ENCODE results near the gene BRSK2.

Gene BRSK2

DNA sequence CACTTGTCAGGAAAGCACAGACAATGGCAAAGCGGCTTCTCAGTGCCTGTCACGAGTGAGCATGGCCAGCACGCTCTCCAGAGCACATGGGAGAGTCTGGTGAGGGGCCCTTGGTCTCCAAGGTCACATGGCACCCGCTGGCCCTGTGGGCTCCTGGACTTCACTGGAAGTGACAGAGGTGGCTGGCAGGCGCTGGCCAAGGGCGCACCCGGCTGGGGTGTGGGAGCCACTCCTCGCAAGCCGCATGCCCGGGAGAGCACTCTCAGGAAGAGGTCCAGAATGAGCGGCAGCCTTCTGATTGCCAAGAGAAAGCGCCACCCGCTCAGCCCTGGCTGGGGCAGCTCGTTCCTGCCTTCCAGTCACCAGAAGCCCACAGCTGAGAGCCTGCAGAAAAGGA, 114.0 kb downstream of the BRSK2 start:
- TF ChIP-seq, protein P1, sequence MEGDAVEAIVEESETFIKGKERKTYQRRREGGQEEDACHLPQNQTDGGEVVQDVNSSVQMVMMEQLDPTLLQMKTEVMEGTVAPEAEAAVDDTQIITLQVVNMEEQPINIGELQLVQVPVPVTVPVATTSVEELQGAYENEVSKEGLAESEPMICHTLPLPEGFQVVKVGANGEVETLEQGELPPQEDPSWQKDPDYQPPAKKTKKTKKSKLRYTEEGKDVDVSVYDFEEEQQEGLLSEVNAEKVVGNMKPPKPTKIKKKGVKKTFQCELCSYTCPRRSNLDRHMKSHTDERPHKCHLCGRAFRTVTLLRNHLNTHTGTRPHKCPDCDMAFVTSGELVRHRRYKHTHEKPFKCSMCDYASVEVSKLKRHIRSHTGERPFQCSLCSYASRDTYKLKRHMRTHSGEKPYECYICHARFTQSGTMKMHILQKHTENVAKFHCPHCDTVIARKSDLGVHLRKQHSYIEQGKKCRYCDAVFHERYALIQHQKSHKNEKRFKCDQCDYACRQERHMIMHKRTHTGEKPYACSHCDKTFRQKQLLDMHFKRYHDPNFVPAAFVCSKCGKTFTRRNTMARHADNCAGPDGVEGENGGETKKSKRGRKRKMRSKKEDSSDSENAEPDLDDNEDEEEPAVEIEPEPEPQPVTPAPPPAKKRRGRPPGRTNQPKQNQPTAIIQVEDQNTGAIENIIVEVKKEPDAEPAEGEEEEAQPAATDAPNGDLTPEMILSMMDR (IDR thresholded peaks at IDR 0.05; ENCODE audit: low read depth, low read length, missing control alignments) = no peak

GRCh38 chr11:1504138-1504537, 114.4 kb downstream of the BRSK2 start:
- DNase-seq (ENCODE audit: low read depth) = no peak
- TF ChIP-seq, protein P1 (IDR thresholded peaks at IDR 0.05; ENCODE audit: low read depth, low read length, missing control alignments) = no peak
- H3K4me3 ChIP-seq (ENCODE audit: low read depth, low read length) = no peak overlapping the region

More for the DNA sequence above, 114.0 kb downstream of the BRSK2 start:
- no peak for DNase-seq (ENCODE audit: low read depth)
- H3K4me3 ChIP-seq (ENCODE audit: low read depth, low read length) = no peak overlapping the region

DNA sequence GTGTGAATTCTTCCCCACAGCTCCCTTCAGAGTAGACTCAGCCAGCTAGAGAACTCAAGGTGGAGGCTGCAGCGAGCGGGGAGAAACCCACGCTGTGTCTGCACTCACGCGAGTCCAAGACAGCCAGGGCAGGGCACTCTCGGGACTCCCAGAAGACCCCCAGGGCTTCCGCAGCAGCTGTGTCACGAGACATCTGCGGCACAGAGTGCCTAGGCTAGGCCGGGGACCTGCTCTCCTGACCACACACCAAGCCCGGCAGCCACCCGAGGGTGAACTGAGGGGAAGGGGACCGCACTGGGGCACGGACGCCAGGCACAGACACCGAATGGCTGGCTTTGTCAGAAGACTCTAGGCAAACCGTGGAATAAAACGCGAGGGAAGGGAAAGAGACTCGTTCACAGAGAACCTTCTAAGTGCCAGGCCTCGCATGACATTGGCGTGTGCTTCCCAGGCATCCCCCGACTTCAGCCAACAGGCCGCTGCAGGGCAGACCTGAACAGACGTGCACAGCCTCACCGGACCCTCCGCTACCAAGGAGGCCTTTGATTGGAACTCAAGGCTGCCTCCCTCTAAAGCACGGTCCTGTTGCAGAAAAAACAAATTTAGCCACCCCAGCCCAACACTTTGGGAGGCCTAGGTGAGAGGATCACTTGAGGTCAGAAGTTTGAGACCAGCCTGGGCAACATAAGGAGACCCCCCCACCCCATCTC, 115.0 kb downstream of the BRSK2 start:
- H3K4me3 ChIP-seq (ENCODE audit: low read depth, low read length) = no peak overlapping the region
- DNase-seq (ENCODE audit: low read depth) = no peak
- TF ChIP-seq, protein P1 (IDR thresholded peaks at IDR 0.05; ENCODE audit: low read depth, low read length, missing control alignments) = no peak

DNA sequence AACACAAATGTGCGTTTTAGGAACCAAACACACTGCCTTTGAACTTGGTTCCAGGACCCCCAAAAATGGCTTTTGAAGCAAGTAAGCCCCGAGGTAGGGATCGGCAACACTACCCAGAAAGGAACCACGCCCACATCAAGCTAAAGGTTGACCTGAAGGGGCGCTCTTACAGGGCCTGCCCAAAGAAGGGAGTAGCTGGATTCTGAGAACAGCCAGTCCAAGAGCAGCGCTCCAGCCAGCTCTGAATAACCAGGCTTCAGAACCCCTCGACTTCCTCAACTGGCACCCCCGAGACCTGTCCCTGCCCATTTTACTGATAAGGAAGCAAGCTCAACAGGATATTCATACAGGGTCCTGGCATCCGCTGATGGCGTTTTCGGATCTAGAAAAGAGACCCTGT, 115.7 kb downstream of the BRSK2 start:
- TF ChIP-seq, protein P1 (IDR thresholded peaks at IDR 0.05; ENCODE audit: low read depth, low read length, missing control alignments) = peak; percentile 41
- no peak overlapping the region for H3K4me3 ChIP-seq (ENCODE audit: low read depth, low read length)
- no peak for DNase-seq (ENCODE audit: low read depth)

DNA sequence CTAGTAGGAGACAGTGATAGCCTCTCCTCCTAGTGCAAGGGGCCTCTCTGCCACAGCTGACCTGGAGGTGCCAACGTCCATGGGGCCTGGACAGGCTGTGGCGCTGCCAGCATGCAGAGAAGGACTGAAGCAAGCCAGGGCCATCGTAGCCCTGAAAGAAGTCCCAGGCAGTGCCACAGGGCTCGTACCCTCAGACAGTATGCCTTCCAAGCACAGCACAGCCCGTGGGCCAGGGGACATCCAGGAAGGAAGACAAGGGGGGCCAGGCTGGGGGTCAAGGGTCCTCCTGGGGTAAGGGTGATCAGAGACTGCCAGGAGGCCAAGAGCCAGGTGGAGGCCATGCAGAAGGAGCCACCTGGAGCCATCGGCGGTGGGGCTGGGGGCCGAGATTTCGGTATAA, 117.2 kb downstream of the BRSK2 start:
- TF ChIP-seq, protein P1 (IDR thresholded peaks at IDR 0.05; ENCODE audit: low read depth, low read length, missing control alignments) = no peak
- no peak for DNase-seq (ENCODE audit: low read depth)
- no peak overlapping the region for H3K4me3 ChIP-seq (ENCODE audit: low read depth, low read length)

- TF ChIP-seq, protein P1 (IDR thresholded peaks at IDR 0.05; ENCODE audit: low read depth, low read length, missing control alignments) = no peak
- DNase-seq (ENCODE audit: low read depth) = no peak
Measured at GRCh38 chr11:1507381-1508140, 117.8 kb downstream of the BRSK2 start.

More at GRCh38 chr11:1507381-1508140, 117.8 kb downstream of the BRSK2 start:
- no peak overlapping the region for H3K4me3 ChIP-seq (ENCODE audit: low read depth, low read length)

All from GM12864 (cell line).